Left forelimb (tissue), 1 donor: ENCODE results near the gene HLCS.
"Not testable (repeated sequence)": the region's sequence is repeated elsewhere in the genome, so short reads cannot be mapped to it uniquely, and the experiment has no call there.

Source experiments
- DNase-seq: peaks from one replicate; pipeline ENCODE4 v3.0.0-alpha.2; 2018; ENCODE audit warnings: low spot score

HLCS gene

GRCh38 chr21:36847189-36847588 lies 119.3 kb downstream of the HLCS start:
- no peak for DNase-seq

GRCh38 chr21:36846631-36847030 lies 119.8 kb downstream of the HLCS start:
- DNase-seq: no peak

GRCh38 chr21:36845790-36846189 lies 120.7 kb downstream of the HLCS start:
- DNase-seq: no peak

GRCh38 chr21:36845070-36845469 lies 121.4 kb downstream of the HLCS start:
- no peak for DNase-seq

GRCh38 chr21:36841866-36842265 lies 124.6 kb downstream of the HLCS start:
- DNase-seq: no peak

GRCh38 chr21:36839735-36840134 lies 126.7 kb downstream of the HLCS start:
- no peak for DNase-seq

- no peak for DNase-seq
Observed at GRCh38 chr21:36839123-36839522, 127.3 kb downstream of the HLCS start.

- DNase-seq: no peak
Observed at GRCh38 chr21:36835383-36835795, 131.1 kb downstream of the HLCS start.

- DNase-seq: no peak
Observed at GRCh38 chr21:36834192-36834591, 132.3 kb downstream of the HLCS start.

- no peak for DNase-seq
Observed at GRCh38 chr21:36830100-36830499, 136.4 kb downstream of the HLCS start.

- DNase-seq: no peak
Observed at GRCh38 chr21:36828891-36829515, 137.5 kb downstream of the HLCS start.

GRCh38 chr21:36828208-36828607 lies 138.3 kb downstream of the HLCS start:
- DNase-seq: no peak

- DNase-seq: no peak
Observed at GRCh38 chr21:36825658-36826057, 140.8 kb downstream of the HLCS start.

GRCh38 chr21:36821032-36821299 lies 145.5 kb downstream of the HLCS start:
- no peak for DNase-seq

- DNase-seq: no peak
Observed at GRCh38 chr21:36820176-36821031, 146.1 kb downstream of the HLCS start.

- no peak for DNase-seq
Observed at GRCh38 chr21:36817732-36818450, 148.6 kb downstream of the HLCS start.

GRCh38 chr21:36816561-36817130 lies 149.8 kb downstream of the HLCS start:
- no peak for DNase-seq

GRCh38 chr21:36816026-36816425 lies 150.4 kb downstream of the HLCS start:
- DNase-seq: not testable (repeated sequence)

- DNase-seq: no peak
Observed at GRCh38 chr21:36815284-36815683, 151.2 kb downstream of the HLCS start.

GRCh38 chr21:36813052-36813451 lies 153.4 kb downstream of the HLCS start:
- no peak for DNase-seq

- no peak for DNase-seq
Observed at GRCh38 chr21:36811762-36812161, 154.7 kb downstream of the HLCS start.

- DNase-seq: no peak
Observed at GRCh38 chr21:36810443-36810842, 156.0 kb downstream of the HLCS start.

- no peak for DNase-seq
Observed at GRCh38 chr21:36807422-36807928, 159.0 kb downstream of the HLCS start.
